PC-3 (cell line): ENCODE measurements around the gene NKD2. TPM values are rescaled to one million over a fixed set of nuclear protein-coding genes. Genes with fewer than 3 reads are reported as not detected.

Experiments
- ATAC-seq: fragments of 200-7000 bp; cut with Tn5 transposase; 2 replicates; pipeline ENCODE4 v1.9.1; 2020; ENCODE audit warnings: mild to moderate bottlenecking, moderate library complexity
- BruUV-seq: library from RNA; stranded (reverse); fragments of 400-500 nt; replicated peaks from 2 replicates; lab custom pipeline; 2021; lab: Mats Ljungman, UMichigan
- CTCF ChIA-PET: fragments of 300-600 bp; sonication (Branson Sonifier 250); formaldehyde crosslinking; loops from one replicate; lab custom pipeline; 2022; ENCODE audit warnings: antibody characterized with exemption; lab: Charles Lee
- POLR2A ChIA-PET: fragments of 300-600 bp; sonication (Branson Sonifier 250); formaldehyde crosslinking; loops from one replicate; lab custom pipeline; 2022; ENCODE audit warnings: antibody characterized with exemption; ENCODE audit not compliant: unreplicated experiment; lab: Charles Lee
- DNase-seq: peaks from one replicate; pipeline ENCODE4 v3.0.0-alpha.2; 2015
- H2AFZ ChIP-seq: fragments of 300-600 bp; sonication (generic); 2 replicates; pipeline ENCODE4 v1.6.0; 2016; ENCODE audit warnings: antibody characterized with exemption, low read length
- H3F3A ChIP-seq: fragments of 300-600 bp; sonication (generic); one replicate; pipeline ENCODE4 v1.6.0; 2017; ENCODE audit warnings: antibody characterized with exemption, low read length, control low read depth, mild to moderate bottlenecking; ENCODE audit not compliant: unreplicated experiment
- H3K27ac ChIP-seq: fragments of 300-600 bp; sonication (generic); 2 replicates; pipeline ENCODE4 v1.5.1; 2016; ENCODE audit warnings: mild to moderate bottlenecking, low read length
- H3K27me3 ChIP-seq: fragments of 300-600 bp; sonication (generic); 2 replicates; pipeline ENCODE4 v1.6.1; 2016; ENCODE audit warnings: low read length, mixed read lengths
- H3K36me3 ChIP-seq: fragments of 300-600 bp; sonication (generic); 2 replicates; pipeline ENCODE4 v1.6.1; 2016; ENCODE audit warnings: low read depth, mixed run types, low read length, mixed read lengths
- H3K4me1 ChIP-seq: fragments of 300-600 bp; sonication (generic); 2 replicates; pipeline ENCODE4 v1.5.1; 2016; ENCODE audit warnings: low read length; ENCODE audit not compliant: insufficient read depth
- H3K4me2 ChIP-seq: fragments of 300-600 bp; sonication (generic); 2 replicates; pipeline ENCODE4 v1.6.0; 2016; ENCODE audit warnings: low read length
- H3K4me3 ChIP-seq: fragments of 300-600 bp; sonication (generic); 2 replicates; pipeline ENCODE4 v1.5.1; 2016; ENCODE audit warnings: mild to moderate bottlenecking, low read length, mixed read lengths
- H3K79me2 ChIP-seq: fragments of 300-600 bp; sonication (generic); 2 replicates; pipeline ENCODE4 v1.6.1; 2017; ENCODE audit warnings: low read length, mixed read lengths
- H3K9ac ChIP-seq: fragments of 300-600 bp; sonication (generic); 2 replicates; pipeline ENCODE4 v1.6.0; 2016; ENCODE audit warnings: mild to moderate bottlenecking, low read length
- H3K9me2 ChIP-seq: fragments of 300-600 bp; sonication (generic); replicated peaks from 2 replicates; pipeline ENCODE4 v1.6.1; 2016; ENCODE audit warnings: mixed run types, low read length, mixed read lengths
- H3K9me3 ChIP-seq: fragments of 300-600 bp; sonication (generic); 2 replicates; pipeline ENCODE4 v1.6.1; 2016; ENCODE audit warnings: low read length, mixed read lengths
- H4K20me1 ChIP-seq: fragments of 300-600 bp; sonication (generic); 2 replicates; pipeline ENCODE4 v1.6.1; 2016; ENCODE audit warnings: low read length, mixed read lengths
- CTCF ChIP-seq: fragments of 300-600 bp; sonication (generic); conservative IDR thresholded peaks from 2 replicates; pipeline ENCODE4 v1.5.1; 2017; ENCODE audit warnings: antibody characterized with exemption, low read depth, mild to moderate bottlenecking, low read length
- EZH2 ChIP-seq: fragments of 300-600 bp; sonication (generic); IDR thresholded peaks from one replicate; pipeline ENCODE4 v1.6.1; 2017; ENCODE audit warnings: antibody characterized with exemption, mild to moderate bottlenecking, low read length; ENCODE audit not compliant: unreplicated experiment
- EZH2phosphoT487 ChIP-seq: fragments of 300-600 bp; sonication (generic); IDR thresholded peaks from 2 replicates; pipeline ENCODE4 v1.6.1; 2018; ENCODE audit warnings: mild to moderate bottlenecking, antibody characterized with exemption, low read length, borderline replicate concordance
- intact Hi-C: fragments of 100-400 bp; cut with micrococcal nuclease; formaldehyde crosslinking; loops from 2 replicates; pipeline ENCODE4 v1.9.0; 2023
- total RNA-seq: library from RNA; depleted of rRNA; stranded (reverse); fragments of >200 nt; gene quantifications from 2 replicates; pipeline ENCODE4 v1.2.3, GENCODE V29; 2014

NKD2 gene
- total RNA-seq, 1 experiment from 2014 or later = 1.6 TPM

- intact Hi-C loops = no loop called here
- H3K27me3 ChIP-seq = peaks cover 38% of the 10 kb centered on the region
- H3K4me2 ChIP-seq = no peak overlapping the region
- no peaks in the 10 kb centered on the region for H3K9me3 ChIP-seq
- ChIA-PET CTCF (no interaction called here), POLR2A (no interaction called here)
- H3K9ac ChIP-seq = no peak overlapping the region
- TF ChIP-seq EZH2 = no peak
- TF ChIP-seq CTCF = no peak
- TF ChIP-seq EZH2phosphoT487 = no peak
- no peaks in the 10 kb centered on the region for H3K9me2 ChIP-seq
- H2AFZ ChIP-seq = no peak overlapping the region
- no peaks in the 10 kb centered on the region for H3F3A ChIP-seq
- no peak for DNase-seq
- no TSS peak for BruUV-seq
- no peaks in the 10 kb centered on the region for H3K36me3 ChIP-seq
- no peak for ATAC-seq
- H3K79me2 ChIP-seq = no peaks in the 10 kb centered on the region
- H3K4me1 ChIP-seq = peaks cover 8% of the 10 kb centered on the region
- no peak overlapping the region for H3K4me3 ChIP-seq
- H4K20me1 ChIP-seq = no peaks in the 10 kb centered on the region
- H3K27ac ChIP-seq = no peak overlapping the region
Measured at GRCh38 chr5:963673-964531, 44.7 kb upstream of the NKD2 start.

- POLR2A ChIA-PET = no interaction called here
Measured at GRCh38 chr5:964821-965220, 43.8 kb upstream of the NKD2 start.

More at GRCh38 chr5:964821-965220, 43.8 kb upstream of the NKD2 start:
- CTCF ChIA-PET = no interaction called here
- Histone ChIP-seq H3K9me2 (no peaks in the 10 kb centered on the region), H3K36me3 (no peaks in the 10 kb centered on the region), H3F3A (no peaks in the 10 kb centered on the region), H2AFZ (no peak overlapping the region), H4K20me1 (no peaks in the 10 kb centered on the region), H3K79me2 (no peaks in the 10 kb centered on the region), H3K9me3 (no peaks in the 10 kb centered on the region), H3K4me3 (no peak overlapping the region), H3K9ac (no peak overlapping the region), H3K4me1 (no peaks in the 10 kb centered on the region), H3K27ac (no peak overlapping the region), H3K4me2 (no peak overlapping the region), H3K27me3 (peaks cover 47% of the 10 kb centered on the region)
- intact Hi-C loops = no loop called here
- ATAC-seq (no peak), DNase-seq (no peak)
- TF ChIP-seq EZH2phosphoT487 (no peak), CTCF (no peak), EZH2 (no peak)
- no TSS peak for BruUV-seq
